Epithelial cell of proximal tubule (primary cell): Measurements from ENCODE around the gene RIMBP2. TPM values are rescaled to one million over a fixed set of nuclear protein-coding genes. Genes with fewer than 3 reads are reported as not detected.
"Not testable (repeated sequence)": the region's sequence is repeated elsewhere in the genome, so short reads cannot be mapped to it uniquely, and the experiment has no call there.

Experiments
- DNase-seq: peaks from one replicate; pipeline ENCODE4 v3.0.0-alpha.2; 2011; ENCODE audit warnings: low read depth
- H3K4me3 ChIP-seq: 2 replicates; pipeline ENCODE4 v1.5.1; 2011; ENCODE audit warnings: low read depth, mild to moderate bottlenecking, low read length
- total RNA-seq: library from RNA; depleted of rRNA; stranded (reverse); fragments of >200 nt; gene quantifications from 2 replicates; pipeline ENCODE4 v1.2.3, GENCODE V29; 2015
- TF ChIP-seq, protein P1 (sequence below): conservative IDR thresholded peaks from 2 replicates; pipeline ENCODE4 v1.5.1; 2012; ENCODE audit warnings: low read depth, mild to moderate bottlenecking, low read length

The RIMBP2 gene
- total RNA-seq, 1 donor from 2014 or later, result 0.98 TPM

DNA sequence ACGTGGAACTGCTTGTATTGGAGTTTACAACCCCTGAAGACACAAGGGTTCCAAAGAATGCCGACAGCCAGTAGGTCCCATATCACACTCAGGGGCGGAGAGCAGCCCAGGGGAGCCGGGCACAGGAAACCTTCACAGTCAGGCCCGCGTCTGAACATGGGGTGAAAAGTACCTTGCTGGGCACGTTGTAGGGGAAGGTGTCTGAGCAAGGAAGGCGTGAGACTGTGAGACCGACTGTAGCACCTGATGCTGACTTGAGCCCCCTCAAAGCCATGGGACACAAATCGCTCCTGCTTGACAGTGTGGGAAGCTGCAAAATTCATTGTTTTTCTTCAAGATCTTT is 14.7 kb downstream of the RIMBP2 start:
- H3K4me3 ChIP-seq, result no peak overlapping the region
- DNase-seq, result no peak
- TF ChIP-seq, protein P1, sequence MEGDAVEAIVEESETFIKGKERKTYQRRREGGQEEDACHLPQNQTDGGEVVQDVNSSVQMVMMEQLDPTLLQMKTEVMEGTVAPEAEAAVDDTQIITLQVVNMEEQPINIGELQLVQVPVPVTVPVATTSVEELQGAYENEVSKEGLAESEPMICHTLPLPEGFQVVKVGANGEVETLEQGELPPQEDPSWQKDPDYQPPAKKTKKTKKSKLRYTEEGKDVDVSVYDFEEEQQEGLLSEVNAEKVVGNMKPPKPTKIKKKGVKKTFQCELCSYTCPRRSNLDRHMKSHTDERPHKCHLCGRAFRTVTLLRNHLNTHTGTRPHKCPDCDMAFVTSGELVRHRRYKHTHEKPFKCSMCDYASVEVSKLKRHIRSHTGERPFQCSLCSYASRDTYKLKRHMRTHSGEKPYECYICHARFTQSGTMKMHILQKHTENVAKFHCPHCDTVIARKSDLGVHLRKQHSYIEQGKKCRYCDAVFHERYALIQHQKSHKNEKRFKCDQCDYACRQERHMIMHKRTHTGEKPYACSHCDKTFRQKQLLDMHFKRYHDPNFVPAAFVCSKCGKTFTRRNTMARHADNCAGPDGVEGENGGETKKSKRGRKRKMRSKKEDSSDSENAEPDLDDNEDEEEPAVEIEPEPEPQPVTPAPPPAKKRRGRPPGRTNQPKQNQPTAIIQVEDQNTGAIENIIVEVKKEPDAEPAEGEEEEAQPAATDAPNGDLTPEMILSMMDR, result no peak

DNA sequence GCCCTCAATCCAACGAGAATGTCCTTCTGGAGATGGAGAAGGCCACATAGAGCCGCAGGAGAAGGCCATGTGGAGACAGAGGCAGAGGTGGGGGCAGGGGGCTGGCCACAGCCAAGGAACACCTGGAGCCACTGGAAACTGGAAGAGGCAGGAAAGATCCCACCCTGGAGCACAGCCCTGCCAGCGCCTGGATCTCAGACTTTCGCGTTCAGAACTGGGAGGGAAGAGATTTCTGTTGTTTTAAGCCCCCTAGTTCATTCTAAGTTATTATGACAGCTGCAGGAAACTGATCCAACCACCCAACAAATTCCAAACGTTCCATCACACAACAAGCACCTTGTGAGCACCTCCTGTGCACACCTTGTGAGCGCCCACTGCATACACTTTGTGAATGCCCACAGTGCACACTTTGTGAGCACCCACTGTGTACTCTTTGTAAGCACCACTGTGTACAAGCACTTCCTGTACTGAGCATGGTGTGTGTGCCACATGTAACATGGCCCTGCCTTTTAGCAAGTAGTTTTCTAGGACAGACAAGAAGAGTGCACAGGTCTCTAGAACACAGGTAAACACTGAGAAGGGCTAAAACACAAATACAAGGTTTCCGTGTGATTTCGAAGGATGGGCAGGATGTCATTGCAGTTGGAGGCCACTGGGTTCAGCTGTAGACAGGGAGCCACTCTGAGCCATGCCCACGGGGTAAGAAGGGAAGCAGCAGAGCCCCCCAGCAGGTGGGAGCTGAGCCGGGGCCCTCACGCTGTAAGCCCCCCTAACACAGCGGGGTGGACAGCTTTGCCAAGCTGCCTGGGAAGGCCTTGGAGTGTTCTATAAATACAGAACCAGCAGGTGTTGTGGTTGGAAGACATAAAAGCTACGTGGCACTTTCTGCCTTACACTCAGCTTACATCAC is 15.4 kb downstream of the RIMBP2 start:
- DNase-seq, result no peak
- TF ChIP-seq, protein P1, result no peak
- no peak overlapping the region for H3K4me3 ChIP-seq

DNA sequence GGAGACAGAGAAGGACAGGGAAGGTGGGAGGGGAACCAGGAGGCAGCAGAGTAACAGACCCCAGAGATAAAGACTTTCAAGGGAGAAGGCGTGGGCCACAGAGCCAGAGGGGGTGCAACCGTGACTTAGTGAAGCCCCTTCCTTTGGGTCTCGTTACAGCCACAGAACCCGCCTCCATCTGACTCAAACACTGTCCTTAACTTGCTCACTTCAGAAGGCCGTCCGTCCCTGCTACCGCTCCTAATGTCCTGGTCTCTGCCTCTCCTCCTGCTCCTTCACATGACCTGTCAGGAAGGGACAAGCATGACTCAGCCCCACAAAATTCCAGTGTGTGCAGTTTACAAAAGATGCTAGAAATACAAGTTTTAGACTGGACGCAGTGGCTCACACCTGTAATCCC is 18.0 kb downstream of the RIMBP2 start:
- DNase-seq, result no peak
- TF ChIP-seq, protein P1, result no peak
- H3K4me3 ChIP-seq, result no peak overlapping the region

DNA sequence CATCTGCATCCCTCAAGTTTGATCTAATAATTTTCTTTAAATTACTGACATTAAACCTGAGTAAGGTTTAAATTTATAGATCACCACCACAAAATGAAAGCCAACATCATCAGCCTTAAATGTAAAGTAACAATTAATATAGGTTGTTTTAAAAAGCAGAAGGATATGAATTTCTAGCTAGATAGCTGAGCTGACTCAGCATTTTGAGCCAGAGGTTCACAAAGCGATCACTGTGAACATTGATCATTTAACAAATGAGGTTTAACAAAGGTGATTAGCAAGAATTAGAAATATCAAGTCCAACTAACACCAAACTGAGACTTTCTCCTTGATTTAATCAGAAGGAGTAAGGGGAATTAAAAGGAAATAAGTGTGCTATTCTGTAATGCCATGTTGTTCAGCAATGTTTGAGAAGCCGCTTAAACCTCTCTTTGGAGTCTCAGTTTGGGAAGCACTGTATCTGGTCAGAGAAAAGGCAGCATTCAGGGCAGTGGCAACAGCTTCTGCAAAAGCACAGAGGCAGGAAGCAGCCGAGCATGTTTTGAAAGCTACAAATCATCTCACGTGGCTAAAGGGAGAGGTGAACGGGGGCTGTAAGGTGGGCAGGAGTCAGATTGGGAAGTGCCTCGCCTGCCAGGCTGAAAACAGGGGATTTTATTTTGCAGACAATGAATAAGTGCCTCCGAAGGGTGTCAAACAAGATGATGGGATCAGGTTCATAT is 19.6 kb downstream of the RIMBP2 start:
- no peak for DNase-seq
- no peak overlapping the region for H3K4me3 ChIP-seq
- TF ChIP-seq, protein P1, result no peak

DNA sequence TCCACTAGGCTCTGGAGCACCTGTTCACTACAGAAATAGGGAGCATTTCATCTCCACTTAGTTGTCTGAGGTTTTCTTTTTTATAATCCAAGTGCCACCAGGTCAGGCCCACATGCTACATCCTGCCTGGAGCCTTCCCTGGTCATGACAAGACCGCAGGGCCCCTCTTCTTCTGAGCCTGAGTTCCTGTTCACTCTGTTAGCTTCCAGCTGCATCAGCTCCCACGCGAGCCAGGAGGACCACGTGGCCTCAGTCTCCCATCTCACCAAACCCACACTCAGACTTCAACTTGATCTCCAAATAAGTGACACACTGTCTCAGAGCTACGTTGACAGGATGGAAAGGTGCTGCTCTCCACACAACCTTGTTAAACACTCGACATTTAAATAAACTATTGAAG is 21.0 kb downstream of the RIMBP2 start:
- no peak for DNase-seq
- no peak overlapping the region for H3K4me3 ChIP-seq
- TF ChIP-seq, protein P1, result no peak

DNA sequence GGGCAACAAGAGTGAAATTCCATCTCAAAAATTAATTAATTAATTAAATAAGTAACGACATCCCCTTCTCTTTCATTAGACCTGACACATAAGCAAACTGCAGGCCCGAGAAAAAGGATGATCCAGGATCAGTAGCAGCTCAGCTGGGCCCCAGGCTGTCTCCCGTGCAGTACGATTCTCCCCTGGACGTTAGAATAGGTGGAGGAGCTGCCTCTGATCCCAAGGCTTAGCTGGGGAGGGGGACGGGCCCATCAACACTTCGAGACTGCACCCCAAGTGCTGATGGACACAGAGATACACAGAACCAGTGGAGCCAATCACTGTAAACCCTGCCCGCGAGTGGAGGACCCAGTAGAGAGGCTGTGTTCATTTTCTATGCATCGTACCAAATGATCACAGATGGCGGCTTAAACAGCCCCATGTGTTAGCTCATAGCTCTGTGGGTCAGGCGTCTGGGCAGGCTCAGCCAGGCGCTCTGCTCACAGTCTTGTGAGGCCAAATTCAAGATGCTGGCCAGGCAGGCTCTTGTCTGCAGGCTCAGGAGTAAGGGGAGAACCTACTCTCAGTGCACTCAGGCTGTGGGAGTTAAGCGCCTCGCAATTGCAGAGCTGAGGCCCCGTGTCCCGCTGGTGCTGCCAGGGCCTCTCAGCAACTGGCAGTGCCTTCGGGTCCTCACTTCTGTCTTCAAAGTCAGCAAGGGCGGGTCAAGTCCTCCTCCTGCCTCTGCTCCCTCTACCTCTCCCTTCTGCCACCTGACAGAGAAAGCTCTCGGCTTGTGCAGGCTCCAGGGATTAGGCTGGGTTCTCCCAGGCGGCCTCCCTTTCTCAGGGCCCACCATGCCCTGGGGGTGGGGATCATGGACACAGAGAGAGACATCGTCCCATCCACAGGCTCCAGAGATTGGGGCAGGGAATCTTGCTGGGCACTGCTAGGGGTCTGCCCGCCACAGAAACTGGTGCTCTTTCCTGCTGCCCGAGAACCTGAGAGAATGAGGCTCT is 26.4 kb downstream of the RIMBP2 start:
- TF ChIP-seq, protein P1, result no peak
- H3K4me3 ChIP-seq, result no peak overlapping the region
- DNase-seq, result no peak

DNA sequence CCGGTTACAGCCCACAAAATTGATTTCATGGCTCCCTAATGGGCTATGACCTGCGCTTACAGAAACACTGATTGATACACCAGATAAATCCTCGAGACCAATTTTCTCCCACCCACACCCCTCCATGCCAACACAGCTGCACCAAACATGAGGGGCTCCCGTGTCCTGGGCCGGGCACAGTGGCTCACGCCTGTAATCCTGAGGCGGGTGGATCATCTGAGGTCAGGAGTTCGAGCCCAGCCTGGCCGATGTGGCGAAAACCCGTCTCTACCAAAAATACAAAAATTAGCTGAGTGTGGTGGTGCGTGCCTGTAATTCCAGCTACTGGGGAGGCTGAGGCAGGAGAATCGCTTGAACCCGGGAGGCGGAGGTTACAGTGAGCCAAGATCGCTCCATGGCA is 27.1 kb downstream of the RIMBP2 start:
- DNase-seq, H3K4me3 ChIP-seq: not testable (repeated sequence)
